HepG2 (cell line): ENCODE results near the gene MYCBPAP. TPM values are rescaled to one million over a fixed set of nuclear protein-coding genes. Genes with fewer than 3 reads are reported as not detected.

ENCODE experiments used
- CEBPB ChIP-seq: IDR thresholded peaks from 2 replicates; pipeline ENCODE4 v1.6.1; 2011; ENCODE audit warnings: low read depth, low read length, improper control_type of control experiment, borderline replicate concordance
- EP300 ChIP-seq, 3 experiments: sonication (generic) in 1 of 3; formaldehyde crosslinking in 1 of 3; IDR thresholded peaks; 2 replicates each; pipeline versions ENCODE4 v1.5.1 to v1.6.1; 2011 to 2020; ENCODE audit warnings: low read depth in 2 of 3, low read length in 2 of 3, borderline replicate concordance in 1 of 3, improper control_type of control experiment in 1 of 3, mild to moderate bottlenecking in 1 of 3, missing genetic modification reagents in 1 of 3, moderate library complexity in 1 of 3
- KLF13 ChIP-seq: sonication (generic); formaldehyde crosslinking; IDR thresholded peaks from 2 replicates; pipeline ENCODE4 v1.4.0; 2020; ENCODE audit warnings: mild to moderate bottlenecking, missing genetic modification reagents
- NCOR1 ChIP-seq: fragments of 200-600 bp; sonication (generic); IDR thresholded peaks from 2 replicates; pipeline ENCODE4 v1.7.0; 2017; ENCODE audit warnings: antibody characterized with exemption, low read length, borderline replicate concordance
- NR2F6 ChIP-seq, 2 experiments: IDR thresholded peaks; 2 replicates each; pipeline ENCODE4 v1.6.1; 2016; ENCODE audit warnings: antibody characterized with exemption in 1 of 2, mild to moderate bottlenecking in 1 of 2
- PAWR ChIP-seq: sonication (generic); formaldehyde crosslinking; IDR thresholded peaks from 2 replicates; pipeline ENCODE4 v1.4.0; 2020; ENCODE audit warnings: missing genetic modification reagents, mild to moderate bottlenecking, borderline replicate concordance
- SP140L ChIP-seq: sonication (generic); formaldehyde crosslinking; IDR thresholded peaks from 2 replicates; pipeline ENCODE4 v1.4.0; 2020; ENCODE audit warnings: missing genetic modification reagents, borderline replicate concordance
- ZFP36 ChIP-seq: fragments of 150-350 bp; IDR thresholded peaks from 2 replicates; pipeline ENCODE4 v1.6.1; 2018; ENCODE audit warnings: borderline replicate concordance, low read length, low read depth; ENCODE audit not compliant: partially characterized antibody
- ZKSCAN5 ChIP-seq: sonication (generic); formaldehyde crosslinking; IDR thresholded peaks from 2 replicates; pipeline ENCODE4 v1.5.1; 2020; ENCODE audit warnings: mild to moderate bottlenecking, missing genetic modification reagents
- ZNF317 ChIP-seq: sonication (generic); formaldehyde crosslinking; IDR thresholded peaks from 2 replicates; pipeline ENCODE4 v1.5.0; 2020; ENCODE audit warnings: mild to moderate bottlenecking, missing genetic modification reagents
- ZNF557 ChIP-seq: sonication (generic); formaldehyde crosslinking; IDR thresholded peaks from 2 replicates; pipeline ENCODE4 v1.4.0; 2020; ENCODE audit warnings: missing genetic modification reagents
- ZNF891 ChIP-seq: sonication (generic); formaldehyde crosslinking; IDR thresholded peaks from 2 replicates; pipeline ENCODE4 v1.5.0; 2020; ENCODE audit warnings: mild to moderate bottlenecking, missing genetic modification reagents
- polyA plus RNA-seq, 8 experiments: library from polyadenylated mRNA; depleted of rRNA in 3 of 8; stranded (reverse) in 7 of 8; unstranded in 1 of 8; fragments of >200 nt; fragmentation: Illumina TruSeq in 4 of 8; extraction: Trizol in 4 of 8; gene quantifications; 2 replicates each; pipeline versions ENCODE4 v1.2.1 to v1.2.3, GENCODE V29; 2011 to 2016; ENCODE audit warnings: low read depth in 4 of 8, missing spikeins in 1 of 8, mixed read lengths in 1 of 8; ENCODE audit not compliant: insufficient read depth in 1 of 8
- total RNA-seq, 5 experiments: library from RNA; depleted of rRNA; stranded (reverse); fragments of >200 nt; fragmentation: Illumina TruSeq; extraction: Trizol; gene quantifications; 2 replicates each; pipeline ENCODE4 v1.2.3, GENCODE V29; 2016; ENCODE audit warnings: low read depth in 1 of 5
- TF ChIP-seq, protein P1 (sequence below): sonication (generic); formaldehyde crosslinking; IDR thresholded peaks from 2 replicates; pipeline ENCODE4 v1.4.0; 2020; ENCODE audit warnings: mild to moderate bottlenecking, missing genetic modification reagents
- TF ChIP-seq, protein P2 (sequence below): sonication (generic); formaldehyde crosslinking; IDR thresholded peaks from 2 replicates; pipeline ENCODE4 v1.5.1; 2020; ENCODE audit warnings: missing genetic modification reagents, mild to moderate bottlenecking, borderline replicate concordance
- TF ChIP-seq, protein P3 (sequence below): sonication (generic); formaldehyde crosslinking; IDR thresholded peaks from 2 replicates; pipeline ENCODE4 v1.4.0; 2020; ENCODE audit warnings: missing genetic modification reagents

The MYCBPAP gene
- total and polyA plus RNA-seq, 2 of the 13 experiments (the other 11 are each of a cell fraction or from before 2014, with no cell fraction given): 0.22 to 0.24 TPM

DNA sequence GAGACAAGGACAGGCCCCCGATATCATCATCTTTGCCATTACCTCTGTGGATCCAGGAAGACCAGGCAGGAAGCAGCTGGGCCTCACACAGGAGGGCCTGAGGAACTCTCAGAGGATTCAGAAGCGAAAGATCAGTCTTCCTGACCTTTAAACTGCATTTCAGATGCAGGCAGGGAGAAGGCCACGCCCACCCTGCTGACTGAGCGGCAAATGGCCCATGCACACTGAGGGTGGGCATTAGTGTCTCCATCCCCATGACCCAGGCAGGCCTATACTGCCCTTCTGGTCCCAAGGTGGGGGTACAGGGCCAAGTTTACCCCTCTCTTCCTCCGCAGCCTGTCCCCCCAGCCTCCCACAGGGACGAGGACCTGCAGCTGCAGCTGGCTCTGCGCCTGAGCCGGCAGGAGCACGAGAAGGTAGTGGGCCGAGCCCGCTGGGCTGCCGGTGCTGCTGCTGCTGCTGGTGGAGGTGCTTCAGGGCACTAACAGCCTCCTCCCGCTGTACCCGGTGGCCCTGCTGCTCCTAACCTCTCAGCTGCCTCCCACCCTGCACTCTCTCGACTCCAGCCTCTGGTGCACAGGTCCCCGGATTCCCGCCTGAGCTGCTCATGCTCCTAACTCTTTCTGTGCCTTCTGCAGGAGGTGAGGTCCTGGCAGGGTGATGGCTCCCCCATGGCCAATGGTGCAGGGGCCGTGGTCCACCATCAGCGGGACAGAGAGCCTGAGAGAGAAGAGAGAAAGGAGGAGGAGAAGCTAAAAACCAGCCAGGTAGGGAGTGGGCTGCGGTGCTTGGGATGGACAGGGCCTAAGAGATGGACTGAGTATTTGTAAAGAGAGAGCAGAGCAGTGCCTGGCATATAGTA is 30.5 kb downstream of the MYCBPAP start (continued):
- TF ChIP-seq, protein P1, sequence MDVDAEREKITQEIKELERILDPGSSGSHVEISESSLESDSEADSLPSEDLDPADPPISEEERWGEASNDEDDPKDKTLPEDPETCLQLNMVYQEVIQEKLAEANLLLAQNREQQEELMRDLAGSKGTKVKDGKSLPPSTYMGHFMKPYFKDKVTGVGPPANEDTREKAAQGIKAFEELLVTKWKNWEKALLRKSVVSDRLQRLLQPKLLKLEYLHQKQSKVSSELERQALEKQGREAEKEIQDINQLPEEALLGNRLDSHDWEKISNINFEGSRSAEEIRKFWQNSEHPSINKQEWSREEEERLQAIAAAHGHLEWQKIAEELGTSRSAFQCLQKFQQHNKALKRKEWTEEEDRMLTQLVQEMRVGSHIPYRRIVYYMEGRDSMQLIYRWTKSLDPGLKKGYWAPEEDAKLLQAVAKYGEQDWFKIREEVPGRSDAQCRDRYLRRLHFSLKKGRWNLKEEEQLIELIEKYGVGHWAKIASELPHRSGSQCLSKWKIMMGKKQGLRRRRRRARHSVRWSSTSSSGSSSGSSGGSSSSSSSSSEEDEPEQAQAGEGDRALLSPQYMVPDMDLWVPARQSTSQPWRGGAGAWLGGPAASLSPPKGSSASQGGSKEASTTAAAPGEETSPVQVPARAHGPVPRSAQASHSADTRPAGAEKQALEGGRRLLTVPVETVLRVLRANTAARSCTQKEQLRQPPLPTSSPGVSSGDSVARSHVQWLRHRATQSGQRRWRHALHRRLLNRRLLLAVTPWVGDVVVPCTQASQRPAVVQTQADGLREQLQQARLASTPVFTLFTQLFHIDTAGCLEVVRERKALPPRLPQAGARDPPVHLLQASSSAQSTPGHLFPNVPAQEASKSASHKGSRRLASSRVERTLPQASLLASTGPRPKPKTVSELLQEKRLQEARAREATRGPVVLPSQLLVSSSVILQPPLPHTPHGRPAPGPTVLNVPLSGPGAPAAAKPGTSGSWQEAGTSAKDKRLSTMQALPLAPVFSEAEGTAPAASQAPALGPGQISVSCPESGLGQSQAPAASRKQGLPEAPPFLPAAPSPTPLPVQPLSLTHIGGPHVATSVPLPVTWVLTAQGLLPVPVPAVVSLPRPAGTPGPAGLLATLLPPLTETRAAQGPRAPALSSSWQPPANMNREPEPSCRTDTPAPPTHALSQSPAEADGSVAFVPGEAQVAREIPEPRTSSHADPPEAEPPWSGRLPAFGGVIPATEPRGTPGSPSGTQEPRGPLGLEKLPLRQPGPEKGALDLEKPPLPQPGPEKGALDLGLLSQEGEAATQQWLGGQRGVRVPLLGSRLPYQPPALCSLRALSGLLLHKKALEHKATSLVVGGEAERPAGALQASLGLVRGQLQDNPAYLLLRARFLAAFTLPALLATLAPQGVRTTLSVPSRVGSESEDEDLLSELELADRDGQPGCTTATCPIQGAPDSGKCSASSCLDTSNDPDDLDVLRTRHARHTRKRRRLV: no peak
- no peak for TF ChIP-seq ZNF891 (CRISPR knock-in tag)
- TF ChIP-seq, protein P2, sequence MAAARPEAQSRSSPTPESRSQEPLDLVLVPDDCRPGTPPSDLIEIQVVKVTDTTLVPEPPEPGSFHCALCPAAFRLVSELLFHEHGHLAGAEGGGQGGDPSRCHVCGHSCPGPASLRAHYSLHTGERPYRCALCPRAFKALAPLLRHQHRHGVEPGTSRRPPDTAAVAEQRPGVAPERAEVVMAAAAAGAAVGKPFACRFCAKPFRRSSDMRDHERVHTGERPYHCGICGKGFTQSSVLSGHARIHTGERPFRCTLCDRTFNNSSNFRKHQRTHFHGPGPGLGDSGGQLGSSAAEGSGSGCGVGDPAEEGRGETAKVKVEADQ: no peak
- no peak for TF ChIP-seq PAWR (CRISPR knock-in tag)
- TF ChIP-seq SP140L (CRISPR knock-in tag): no peak
- TF ChIP-seq KLF13 (CRISPR knock-in tag): peak; percentile 20; the same call in 1 of the 2 replicates
- no peak for TF ChIP-seq ZFP36
- no peak for TF ChIP-seq ZNF317 (CRISPR knock-in tag)
- TF ChIP-seq, protein P3, sequence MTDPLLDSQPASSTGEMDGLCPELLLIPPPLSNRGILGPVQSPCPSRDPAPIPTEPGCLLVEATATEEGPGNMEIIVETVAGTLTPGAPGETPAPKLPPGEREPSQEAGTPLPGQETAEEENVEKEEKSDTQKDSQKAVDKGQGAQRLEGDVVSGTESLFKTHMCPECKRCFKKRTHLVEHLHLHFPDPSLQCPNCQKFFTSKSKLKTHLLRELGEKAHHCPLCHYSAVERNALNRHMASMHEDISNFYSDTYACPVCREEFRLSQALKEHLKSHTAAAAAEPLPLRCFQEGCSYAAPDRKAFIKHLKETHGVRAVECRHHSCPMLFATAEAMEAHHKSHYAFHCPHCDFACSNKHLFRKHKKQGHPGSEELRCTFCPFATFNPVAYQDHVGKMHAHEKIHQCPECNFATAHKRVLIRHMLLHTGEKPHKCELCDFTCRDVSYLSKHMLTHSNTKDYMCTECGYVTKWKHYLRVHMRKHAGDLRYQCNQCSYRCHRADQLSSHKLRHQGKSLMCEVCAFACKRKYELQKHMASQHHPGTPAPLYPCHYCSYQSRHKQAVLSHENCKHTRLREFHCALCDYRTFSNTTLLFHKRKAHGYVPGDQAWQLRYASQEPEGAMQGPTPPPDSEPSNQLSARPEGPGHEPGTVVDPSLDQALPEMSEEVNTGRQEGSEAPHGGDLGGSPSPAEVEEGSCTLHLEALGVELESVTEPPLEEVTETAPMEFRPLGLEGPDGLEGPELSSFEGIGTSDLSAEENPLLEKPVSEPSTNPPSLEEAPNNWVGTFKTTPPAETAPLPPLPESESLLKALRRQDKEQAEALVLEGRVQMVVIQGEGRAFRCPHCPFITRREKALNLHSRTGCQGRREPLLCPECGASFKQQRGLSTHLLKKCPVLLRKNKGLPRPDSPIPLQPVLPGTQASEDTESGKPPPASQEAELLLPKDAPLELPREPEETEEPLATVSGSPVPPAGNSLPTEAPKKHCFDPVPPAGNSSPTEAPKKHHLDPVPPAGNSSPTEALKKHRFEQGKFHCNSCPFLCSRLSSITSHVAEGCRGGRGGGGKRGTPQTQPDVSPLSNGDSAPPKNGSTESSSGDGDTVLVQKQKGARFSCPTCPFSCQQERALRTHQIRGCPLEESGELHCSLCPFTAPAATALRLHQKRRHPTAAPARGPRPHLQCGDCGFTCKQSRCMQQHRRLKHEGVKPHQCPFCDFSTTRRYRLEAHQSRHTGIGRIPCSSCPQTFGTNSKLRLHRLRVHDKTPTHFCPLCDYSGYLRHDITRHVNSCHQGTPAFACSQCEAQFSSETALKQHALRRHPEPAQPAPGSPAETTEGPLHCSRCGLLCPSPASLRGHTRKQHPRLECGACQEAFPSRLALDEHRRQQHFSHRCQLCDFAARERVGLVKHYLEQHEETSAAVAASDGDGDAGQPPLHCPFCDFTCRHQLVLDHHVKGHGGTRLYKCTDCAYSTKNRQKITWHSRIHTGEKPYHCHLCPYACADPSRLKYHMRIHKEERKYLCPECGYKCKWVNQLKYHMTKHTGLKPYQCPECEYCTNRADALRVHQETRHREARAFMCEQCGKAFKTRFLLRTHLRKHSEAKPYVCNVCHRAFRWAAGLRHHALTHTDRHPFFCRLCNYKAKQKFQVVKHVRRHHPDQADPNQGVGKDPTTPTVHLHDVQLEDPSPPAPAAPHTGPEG (CRISPR knock-in tag): no peak
- TF ChIP-seq NCOR1: peak; percentile 52; the same call in 1 of the 2 replicates
- TF ChIP-seq ZKSCAN5: no peak
- TF ChIP-seq CEBPB: no peak
- TF ChIP-seq NR2F6 (IDR thresholded peaks at IDR 0.05): peak; percentile 46; the same call in 1 of the 2 replicates
- TF ChIP-seq NR2F6 (CRISPR knock-in tag; IDR thresholded peaks at IDR 0.05): 0 out of 2 replicates have a peak, but pooled peaks have one; percentile 54
- no peak for TF ChIP-seq ZNF557
- no peak for TF ChIP-seq EP300 (IDR thresholded peaks at IDR 0.05; ENCODE audit: low read depth in 2 of 2, low read length in 2 of 2)
- TF ChIP-seq EP300 (CRISPR knock-in tag; IDR thresholded peaks at IDR 0.05; ENCODE audit: borderline replicate concordance): no peak
